Thyroid gland (tissue), 4 donors: ENCODE measurements around the gene OR2Y1. TPM values are rescaled to one million over a fixed set of nuclear protein-coding genes. Genes with fewer than 3 reads are reported as not detected.
"Not testable (repeated sequence)": the region's sequence is repeated elsewhere in the genome, so short reads cannot be mapped to it uniquely, and the experiment has no call there.

ENCODE experiments used
- DNase-seq, 2 donors: peaks; one replicate each; pipeline ENCODE4 v3.0.0-alpha.2; 2019
- H3K27ac ChIP-seq, 3 donors: fragments of 200-600 bp; sonication (generic); 1 replicate in 2 of 3; 2 replicates in 1 of 3; pipeline ENCODE4 v1.5.1; 2016 to 2019; ENCODE audit warnings: mild to moderate bottlenecking in 1 of 3, moderate library complexity in 1 of 3
- H3K27me3 ChIP-seq: fragments of 200-600 bp; sonication (generic); one replicate; pipeline ENCODE4 v1.5.1; 2019
- H3K36me3 ChIP-seq, 2 donors: fragments of 200-600 bp; sonication (generic); one replicate each; pipeline ENCODE4 v1.5.1; 2016 to 2019
- H3K4me1 ChIP-seq, 2 donors: fragments of 200-600 bp; sonication (generic); one replicate each; pipeline ENCODE4 v1.5.1; 2017 to 2019
- H3K4me3 ChIP-seq, 3 donors: fragments of 200-600 bp; sonication (generic); replicated peaks in 1 of 3; 1 replicate in 2 of 3; 2 replicates in 1 of 3; pipeline ENCODE4 v1.5.1; 2016; ENCODE audit warnings: mild to moderate bottlenecking in 1 of 3
- H3K9me3 ChIP-seq: fragments of 200-600 bp; sonication (generic); one replicate; pipeline ENCODE4 v1.5.1; 2017
- POLR2A ChIP-seq, 2 donors: fragments of 450-650 bp; IDR thresholded peaks; one replicate each; pipeline ENCODE4 v1.6.1; 2017; ENCODE audit warnings: antibody characterized with exemption in 2 of 2, mild to moderate bottlenecking in 2 of 2, moderate library complexity in 1 of 2
- WGBS, 2 donors: methylation state at CpG; one replicate each; pipeline ENCODE4 v1.1.5; 2017; 5-methylcytosine and 5-hydroxymethylcytosine counted together
- intact Hi-C: fragments of 100-400 bp; cut with DNase I; formaldehyde crosslinking; loops from one replicate; pipeline ENCODE4 v1.15.1; 2023
- total RNA-seq, 4 donors: library from RNA; depleted of rRNA; stranded (reverse); fragments of >200 nt; gene quantifications; one replicate each; pipeline ENCODE4 v1.2.3, GENCODE V29; 2016
- TF ChIP-seq, protein P1 (sequence below), 6 experiments: fragments of 200-600 bp in 3 of 6; fragments of 450-650 bp in 3 of 6; sonication (generic) in 3 of 6; IDR thresholded peaks; one replicate each; pipeline ENCODE4 v1.5.1; 2016 to 2019; ENCODE audit warnings: antibody characterized with exemption in 6 of 6, mild to moderate bottlenecking in 2 of 6, inconsistent platforms in 1 of 6, moderate library complexity in 1 of 6

The OR2Y1 gene
- total RNA-seq, 4 donors from 2014 or later = not detected

DNA sequence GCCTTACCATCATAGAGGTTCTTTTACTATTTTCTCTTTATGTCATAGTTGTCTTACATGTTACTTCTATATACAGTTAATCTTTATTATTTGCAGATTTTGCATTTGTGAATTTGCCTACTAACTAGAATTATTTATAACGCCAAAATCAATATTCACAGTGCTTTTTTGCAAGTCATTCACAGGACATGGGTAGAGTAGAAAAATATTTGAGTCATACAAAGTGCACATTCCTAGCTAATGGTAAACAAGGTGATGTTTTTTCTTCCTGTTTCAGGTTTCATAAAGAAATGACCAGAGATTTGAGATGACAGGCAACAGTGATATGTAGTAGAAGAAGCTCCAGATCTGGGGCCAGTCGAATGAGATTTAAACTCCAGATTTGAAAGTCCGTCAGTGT lies 30.0 kb upstream of the OR2Y1 start:
- Histone ChIP-seq H3K4me3 (no peak overlapping the region), H3K27ac (no peak overlapping the region), H3K4me1 (no peaks in the 10 kb centered on the region), H3K36me3 (no peaks in the 10 kb centered on the region), H3K27me3 (no peaks in the 10 kb centered on the region), H3K9me3 (no peaks in the 10 kb centered on the region)
- intact Hi-C loops = no loop called here
- TF ChIP-seq POLR2A (IDR thresholded peaks at IDR 0.05) = no peak
- TF ChIP-seq, protein P1, sequence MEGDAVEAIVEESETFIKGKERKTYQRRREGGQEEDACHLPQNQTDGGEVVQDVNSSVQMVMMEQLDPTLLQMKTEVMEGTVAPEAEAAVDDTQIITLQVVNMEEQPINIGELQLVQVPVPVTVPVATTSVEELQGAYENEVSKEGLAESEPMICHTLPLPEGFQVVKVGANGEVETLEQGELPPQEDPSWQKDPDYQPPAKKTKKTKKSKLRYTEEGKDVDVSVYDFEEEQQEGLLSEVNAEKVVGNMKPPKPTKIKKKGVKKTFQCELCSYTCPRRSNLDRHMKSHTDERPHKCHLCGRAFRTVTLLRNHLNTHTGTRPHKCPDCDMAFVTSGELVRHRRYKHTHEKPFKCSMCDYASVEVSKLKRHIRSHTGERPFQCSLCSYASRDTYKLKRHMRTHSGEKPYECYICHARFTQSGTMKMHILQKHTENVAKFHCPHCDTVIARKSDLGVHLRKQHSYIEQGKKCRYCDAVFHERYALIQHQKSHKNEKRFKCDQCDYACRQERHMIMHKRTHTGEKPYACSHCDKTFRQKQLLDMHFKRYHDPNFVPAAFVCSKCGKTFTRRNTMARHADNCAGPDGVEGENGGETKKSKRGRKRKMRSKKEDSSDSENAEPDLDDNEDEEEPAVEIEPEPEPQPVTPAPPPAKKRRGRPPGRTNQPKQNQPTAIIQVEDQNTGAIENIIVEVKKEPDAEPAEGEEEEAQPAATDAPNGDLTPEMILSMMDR (IDR thresholded peaks at IDR 0.05) = no peak
- no peak for DNase-seq
- 88 to 92% methylated on average over 3 of the region's 3 CpGs for WGBS, 2 donors

DNA sequence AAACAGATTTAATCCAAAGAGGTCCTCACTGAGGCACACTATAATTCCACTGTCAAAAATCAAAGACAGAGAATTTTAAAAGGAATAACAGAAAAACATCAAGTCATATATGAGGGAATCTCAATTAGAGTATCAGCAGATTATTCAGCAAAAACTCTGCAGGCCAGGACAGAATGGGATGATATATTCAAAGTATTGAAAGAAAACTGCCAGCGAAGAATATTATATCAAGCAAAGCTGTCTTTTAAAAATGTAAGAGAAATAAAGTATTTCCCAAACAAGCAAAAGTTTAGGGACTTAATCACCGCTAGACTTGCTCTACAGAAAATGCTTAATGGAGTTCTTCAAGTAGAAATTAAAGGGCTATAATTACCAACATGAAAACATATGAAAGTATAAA lies 15.7 kb upstream of the OR2Y1 start:
- Histone ChIP-seq H3K36me3 (no peaks in the 10 kb centered on the region), H3K27ac (no peak overlapping the region), H3K9me3 (no peaks in the 10 kb centered on the region), H3K4me1 (no peaks in the 10 kb centered on the region), H3K4me3 (no peak overlapping the region), H3K27me3 (no peaks in the 10 kb centered on the region)
- WGBS, 2 donors = 64 to 79% methylated on average over 2 of the region's 2 CpGs
- TF ChIP-seq, protein P1 (IDR thresholded peaks at IDR 0.05) = no peak
- no peak for TF ChIP-seq POLR2A (IDR thresholded peaks at IDR 0.05)
- no peak for DNase-seq
- intact Hi-C loops = no loop called here

DNA sequence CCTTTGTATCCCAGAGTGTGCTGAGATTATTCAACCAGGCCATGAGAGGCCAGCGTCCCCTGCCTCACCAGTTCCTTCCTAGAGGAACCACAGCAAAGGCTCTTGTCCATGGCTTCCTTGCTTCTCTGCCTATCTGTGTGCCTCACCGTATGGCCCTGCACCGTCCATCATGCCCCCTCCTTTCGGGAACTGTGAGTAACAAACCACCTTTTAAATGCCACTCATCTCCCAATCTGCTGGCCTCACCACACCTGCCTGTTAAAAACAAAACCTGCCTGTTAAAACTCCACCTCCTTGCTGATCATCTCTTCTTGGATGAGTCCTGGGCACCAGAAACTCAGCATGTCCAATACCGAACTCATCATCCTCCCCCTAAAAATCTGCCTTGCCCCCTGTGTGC lies 4.4 kb upstream of the OR2Y1 start:
- Histone ChIP-seq H3K4me1 (no peaks in the 10 kb centered on the region), H3K9me3 (no peaks in the 10 kb centered on the region), H3K4me3 (no peak overlapping the region), H3K27me3 (no peaks in the 10 kb centered on the region), H3K36me3 (no peaks in the 10 kb centered on the region), H3K27ac (no peak overlapping the region)
- intact Hi-C loops = no loop called here
- WGBS, 2 donors = 82 to 84% methylated on average over 5 of the region's 5 CpGs
- TF ChIP-seq, protein P1 (IDR thresholded peaks at IDR 0.05) = no peak
- TF ChIP-seq POLR2A (IDR thresholded peaks at IDR 0.05) = no peak
- DNase-seq = no peak

DNA sequence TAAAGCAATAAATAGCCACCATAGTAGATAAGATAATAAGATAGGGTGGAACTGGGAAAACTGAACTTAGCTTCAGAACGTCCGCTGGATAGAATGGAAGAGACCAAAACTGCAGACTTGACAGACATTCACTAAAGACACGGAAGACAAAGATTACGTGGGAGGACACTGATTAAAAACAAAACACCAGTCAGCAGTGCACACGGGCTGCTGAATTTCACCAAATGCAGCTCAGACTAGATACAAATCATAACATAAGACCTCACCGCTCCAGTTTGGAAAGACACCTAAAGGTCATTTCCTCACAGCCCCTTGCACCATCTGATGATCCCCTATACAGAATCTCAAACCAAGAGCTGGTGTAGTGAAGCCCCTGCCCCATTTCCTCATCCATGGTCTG lies 2.9 kb upstream of the OR2Y1 start:
- 83 to 86% methylated on average over 6 of the region's 6 CpGs for WGBS, 2 donors
- H3K4me3 ChIP-seq = no peak overlapping the region
- no peaks in the 10 kb centered on the region for H3K27me3 ChIP-seq
- H3K27ac ChIP-seq = no peak overlapping the region
- intact Hi-C loops = no loop called here
- no peak for DNase-seq
- H3K36me3 ChIP-seq = no peaks in the 10 kb centered on the region
- H3K9me3 ChIP-seq = no peaks in the 10 kb centered on the region
- H3K4me1 ChIP-seq = no peaks in the 10 kb centered on the region
- no peak for TF ChIP-seq POLR2A (IDR thresholded peaks at IDR 0.05)
- TF ChIP-seq, protein P1 (IDR thresholded peaks at IDR 0.05) = no peak

DNA sequence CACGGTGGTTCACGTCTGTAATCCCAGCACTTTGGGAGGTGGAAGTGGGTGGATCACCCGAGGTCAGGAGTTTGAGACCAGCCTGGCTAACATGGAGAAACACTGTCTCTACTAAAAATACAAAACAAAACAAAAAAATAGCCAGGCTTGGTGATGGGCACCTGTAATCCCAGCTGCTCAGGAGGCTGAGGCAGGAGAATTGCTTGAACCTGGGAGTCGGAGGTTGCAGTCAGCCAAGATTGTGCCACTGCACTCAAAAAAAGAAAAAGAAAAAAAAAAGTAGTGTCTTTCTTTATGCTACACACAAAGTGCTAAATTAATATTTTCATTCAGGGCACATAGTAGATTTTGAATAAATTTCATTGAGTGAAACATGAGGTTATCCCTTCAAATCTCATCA lies 1.1 kb upstream of the OR2Y1 start:
- H3K27ac ChIP-seq, H3K9me3 ChIP-seq, H3K4me3 ChIP-seq, H3K27me3 ChIP-seq, DNase-seq, H3K36me3 ChIP-seq, intact Hi-C loops, H3K4me1 ChIP-seq: not testable (repeated sequence)
- WGBS, 2 donors = 79 to 81% methylated on average over 4 of the region's 4 CpGs

DNA sequence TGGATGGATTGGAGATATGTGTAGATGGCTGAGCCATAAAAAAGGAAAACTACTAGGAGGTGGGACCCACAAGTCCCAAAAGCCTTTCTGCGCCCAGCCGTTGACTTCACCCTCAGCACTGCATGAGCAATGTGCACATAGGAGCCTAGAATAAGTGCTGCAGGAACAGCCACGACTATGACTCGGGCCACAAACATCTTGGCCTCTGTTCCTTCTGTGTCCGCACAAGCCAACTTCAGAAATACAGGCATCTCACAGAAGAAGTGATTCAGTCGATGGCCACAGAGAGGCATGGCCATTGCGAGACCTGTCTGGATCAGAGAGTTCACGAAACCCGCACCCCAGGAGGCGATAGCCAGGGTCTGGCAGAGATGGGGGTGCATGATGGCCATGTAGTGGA lies 587 bp downstream of the OR2Y1 start:
- Histone ChIP-seq H3K4me1 (no peaks in the 10 kb centered on the region), H3K4me3 (no peak overlapping the region), H3K36me3 (no peaks in the 10 kb centered on the region), H3K27me3 (no peaks in the 10 kb centered on the region), H3K9me3 (no peaks in the 10 kb centered on the region), H3K27ac (no peak overlapping the region)
- intact Hi-C loops = no loop called here
- DNase-seq = no peak
- 94 to 96% methylated on average over 10 of the region's 10 CpGs for WGBS, 2 donors
- TF ChIP-seq POLR2A (IDR thresholded peaks at IDR 0.05) = no peak
- TF ChIP-seq, protein P1 (IDR thresholded peaks at IDR 0.05) = no peak
